Epidermal melanocyte (primary cell): ENCODE results near the gene WDR74.
A peak's percentile ranks its signal among the peaks of the same experiment; 100 is the strongest.

ENCODE experiments used
- DNase-seq: peaks from one replicate; pipeline ENCODE4 v3.0.0; 2011; ENCODE audit warnings: low spot score; ENCODE audit not compliant: insufficient read length

Gene WDR74

DNA sequence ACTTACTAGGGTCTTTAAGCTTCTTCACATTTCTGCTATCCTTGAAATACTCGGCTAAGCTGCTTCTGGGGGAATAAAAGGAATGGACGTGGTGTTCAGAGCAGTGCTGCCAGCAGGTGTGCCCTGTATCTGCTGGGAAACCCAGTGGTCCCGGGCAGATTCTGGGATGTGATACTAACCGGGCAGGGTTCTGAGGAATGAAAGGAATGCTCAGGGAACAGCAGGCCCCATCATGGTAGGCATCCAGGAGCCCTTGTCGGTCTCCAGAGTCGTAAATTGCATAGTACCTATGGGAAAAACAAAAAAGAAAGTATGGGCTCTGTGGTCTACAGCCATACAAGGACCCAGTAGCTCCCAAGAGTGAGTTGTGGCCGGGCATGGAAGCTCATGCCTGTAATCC is 43.1 kb downstream of the WDR74 start:
- DNase-seq, result no peak

DNA sequence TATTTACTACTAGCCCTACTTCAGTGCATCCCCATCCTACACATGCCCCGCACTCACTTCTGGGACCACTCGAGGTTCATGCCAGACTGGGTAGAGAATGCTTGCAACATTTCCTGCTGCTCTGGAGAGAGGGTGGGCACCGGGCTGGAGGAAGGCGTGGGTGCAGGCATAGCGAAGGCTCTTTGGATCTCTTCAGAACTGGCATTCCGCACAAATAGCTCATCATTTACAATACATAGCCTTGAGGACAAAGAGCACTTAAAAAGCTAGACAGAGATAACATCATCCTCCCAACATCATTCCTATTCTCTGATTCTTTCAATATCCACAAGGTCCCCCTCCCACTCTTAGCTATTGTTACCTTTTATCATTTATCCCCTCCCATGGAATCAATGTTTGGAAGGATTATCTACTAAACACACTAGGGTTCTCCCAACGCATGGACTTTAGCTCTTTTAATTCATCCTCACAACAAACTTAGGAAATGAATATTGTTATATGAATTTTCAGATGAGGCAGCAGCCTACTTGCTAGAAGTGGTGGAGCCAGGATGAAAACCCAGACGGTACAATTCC is 45.1 kb downstream of the WDR74 start:
- DNase-seq, result no peak

DNA sequence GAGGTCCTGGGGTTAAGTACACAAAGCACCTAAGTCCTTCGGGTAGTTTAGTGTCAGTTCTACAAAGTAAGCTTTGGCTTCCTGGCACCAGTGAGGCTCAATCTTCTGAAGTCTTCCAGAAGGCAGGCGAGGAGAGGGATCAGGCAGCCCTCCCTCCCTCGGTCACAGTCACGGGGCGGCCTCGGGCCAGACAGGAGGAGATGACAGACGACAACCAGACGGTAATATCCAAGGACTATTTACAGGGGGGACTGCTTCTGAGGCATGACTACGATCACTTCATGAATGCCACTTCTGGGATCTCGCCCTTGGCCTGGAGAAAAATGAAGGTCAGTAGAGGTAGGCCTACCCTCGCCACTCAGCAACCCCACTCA is 47.2 kb downstream of the WDR74 start:
- DNase-seq, result no peak

DNA sequence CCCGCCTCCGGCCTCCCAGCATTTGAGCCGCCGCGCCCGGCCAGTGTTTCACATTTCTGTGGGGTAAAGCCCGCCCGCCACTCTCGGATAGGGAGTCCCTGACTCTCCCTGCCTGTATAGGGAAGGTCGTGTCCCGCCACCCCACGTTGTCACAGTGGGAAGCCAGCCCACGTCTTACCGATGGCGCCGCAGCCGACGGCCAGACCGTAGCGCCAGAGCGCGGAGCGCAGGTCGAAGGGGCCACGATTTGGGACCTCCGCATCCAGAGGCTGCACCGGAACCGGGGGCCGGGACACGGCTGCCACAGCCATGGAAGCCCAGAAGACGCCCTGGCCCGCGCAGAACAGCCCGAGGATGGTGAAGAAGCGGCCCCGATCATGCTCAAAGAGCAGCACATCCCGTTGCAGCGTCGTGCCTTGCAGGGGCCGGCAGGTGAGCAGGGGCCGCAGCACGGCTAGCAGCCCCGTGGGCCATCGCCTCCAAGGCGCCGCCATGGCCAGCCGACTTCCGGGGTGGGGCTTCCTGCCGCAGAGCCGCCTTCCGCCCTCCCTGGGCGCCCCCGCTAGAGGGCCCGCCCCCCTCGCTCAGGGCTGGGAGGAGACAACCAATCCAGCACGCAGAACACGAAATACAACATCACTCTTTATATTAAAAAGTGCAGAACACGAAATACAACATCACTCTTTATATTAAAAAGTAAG is 47.7 kb downstream of the WDR74 start, which contains the start of gene TMEM223:
Gene TMEM223, minus strand, starts transcription at position 506 of the 701 bp plus-strand sequence. Its CDS starts 12 bp downstream, at position 494.
- DNase-seq, result peak; percentile 88

DNA sequence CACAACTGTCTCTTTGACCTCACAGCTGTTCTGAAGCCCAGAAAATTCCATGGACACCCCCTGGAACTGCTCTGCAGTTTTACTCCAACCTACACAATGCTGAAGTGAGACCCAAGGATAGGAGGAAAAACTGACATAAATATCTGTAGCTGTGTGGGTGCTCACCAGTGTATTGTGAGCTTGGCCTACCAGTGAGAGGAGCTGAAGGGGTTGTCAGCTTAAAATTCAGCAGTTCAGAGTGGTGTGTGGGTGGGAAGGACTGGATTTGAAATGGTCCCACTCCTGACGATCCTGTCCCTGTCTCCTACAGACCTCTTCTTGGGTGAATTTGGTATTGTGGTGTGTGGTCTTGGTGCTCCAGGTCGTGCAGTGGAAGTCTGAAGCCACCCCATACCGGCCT is 49.8 kb downstream of the WDR74 start:
- DNase-seq, result no peak

DNA sequence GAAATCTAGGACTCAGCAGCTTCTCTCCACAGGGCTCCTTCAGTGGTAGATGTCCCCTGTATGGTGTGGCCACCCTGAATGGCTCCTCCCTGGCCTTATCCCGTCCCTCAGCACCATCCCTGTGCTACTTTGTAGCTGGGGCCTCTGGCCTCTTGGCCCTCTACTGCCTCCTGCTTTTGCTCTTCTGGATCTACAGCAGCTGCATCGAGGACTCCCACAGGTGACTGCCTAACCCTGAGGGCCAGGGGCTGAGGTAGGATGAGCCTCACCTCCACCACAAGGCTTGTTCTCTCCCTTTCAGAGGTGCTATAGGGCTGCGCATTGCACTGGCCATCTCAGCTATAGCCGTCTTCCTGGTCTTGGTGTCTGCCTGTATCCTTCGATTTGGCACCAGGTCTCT is 50.4 kb downstream of the WDR74 start:
- no peak for DNase-seq

DNA sequence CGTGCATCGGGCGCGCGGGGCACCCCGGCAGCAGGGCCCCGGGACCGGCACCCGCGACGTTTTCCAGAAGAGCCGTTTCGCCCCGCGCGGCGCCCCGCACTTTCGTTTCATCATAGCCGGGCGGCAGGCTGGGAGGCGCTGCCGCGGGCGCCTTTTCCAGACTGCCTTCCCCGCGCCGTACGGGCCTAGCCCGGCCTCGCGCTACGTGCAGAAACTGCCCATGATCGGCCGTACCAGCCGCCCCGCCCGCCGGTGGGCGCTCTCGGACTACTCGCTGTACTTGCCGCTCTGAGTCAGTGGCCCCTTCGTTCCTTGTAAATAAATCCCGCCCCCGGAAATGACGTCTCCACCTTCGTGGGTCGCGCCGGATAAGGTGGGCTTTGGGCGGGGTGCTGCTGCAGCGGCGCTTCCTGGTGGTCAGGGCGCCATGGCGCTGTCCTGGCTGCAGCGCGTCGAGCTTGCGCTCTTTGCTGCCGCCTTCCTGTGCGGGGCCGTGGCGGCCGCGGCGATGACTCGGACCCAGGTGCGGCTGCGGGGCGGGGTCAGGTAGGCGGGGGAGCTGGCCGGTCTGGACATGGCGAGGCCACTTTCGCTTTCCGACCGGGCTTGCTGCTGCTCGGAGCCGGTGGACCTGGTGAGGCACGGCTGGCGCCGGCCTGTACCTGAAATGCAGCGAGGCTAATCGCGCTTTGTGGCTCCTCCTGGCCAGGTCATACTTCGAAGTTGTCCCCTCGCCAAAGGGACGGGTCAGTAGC is 52.2 kb downstream of the WDR74 start, which contains the start of gene TMEM179B:
Gene TMEM179B, plus strand, starts transcription at position 398 of the 755 bp plus-strand sequence. Its CDS starts 30 bp downstream, at position 428.
- peak; percentile 98 for DNase-seq

DNA sequence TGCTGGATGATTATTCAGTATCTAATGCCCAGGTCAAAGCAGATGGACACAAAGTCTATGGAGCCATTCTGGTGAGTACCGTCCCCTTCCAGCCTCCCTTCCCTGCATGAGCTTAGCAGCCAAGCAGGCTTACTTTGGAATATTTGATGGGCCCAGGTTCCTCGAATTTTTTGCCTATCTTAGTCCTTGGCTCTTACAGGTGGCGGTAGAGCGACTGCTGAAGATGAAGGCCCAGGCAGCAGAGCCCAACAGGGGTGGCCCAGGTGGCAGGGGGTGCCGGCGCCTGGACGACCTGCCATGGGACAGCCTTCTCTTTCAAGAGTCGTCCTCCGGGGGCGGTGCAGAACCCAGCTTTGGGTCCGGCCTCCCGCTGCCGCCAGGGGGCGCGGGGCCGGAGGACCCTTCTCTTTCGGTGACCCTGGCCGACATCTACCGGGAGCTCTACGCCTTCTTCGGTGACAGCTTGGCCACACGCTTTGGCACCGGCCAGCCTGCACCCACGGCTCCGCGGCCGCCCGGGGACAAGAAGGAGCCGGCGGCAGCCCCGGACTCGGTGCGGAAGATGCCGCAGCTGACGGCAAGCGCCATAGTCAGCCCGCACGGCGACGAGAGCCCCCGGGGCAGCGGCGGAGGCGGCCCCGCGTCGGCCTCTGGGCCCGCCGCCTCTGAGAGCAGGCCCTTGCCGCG is 52.9 kb downstream of the WDR74 start:
- DNase-seq, result peak; percentile 95
